Sigmoid colon (tissue), 7 donors: Measurements from ENCODE around the gene ELP2. TPM values are rescaled to one million over a fixed set of nuclear protein-coding genes. Genes with fewer than 3 reads are reported as not detected.
A peak's percentile ranks its signal among the peaks of the same experiment; 100 is the strongest.

Source experiments
- DNase-seq: peaks from one replicate; pipeline ENCODE4 v3.0.0-alpha.2; 2019
- H3K27ac ChIP-seq, 4 donors: fragments of 200-600 bp; sonication (generic); one replicate each; pipeline ENCODE4 v1.5.1; 2016 to 2019; ENCODE audit warnings: mild to moderate bottlenecking in 1 of 4
- H3K27me3 ChIP-seq, 3 donors: fragments of 200-600 bp; sonication (generic); one replicate each; pipeline ENCODE4 v1.5.1; 2019; ENCODE audit warnings: mild to moderate bottlenecking in 1 of 3
- H3K36me3 ChIP-seq, 4 donors: fragments of 200-600 bp; sonication (generic); one replicate each; pipeline ENCODE4 v1.5.1; 2016 to 2019
- H3K4me1 ChIP-seq, 4 donors: fragments of 200-600 bp; sonication (generic); one replicate each; pipeline ENCODE4 v1.5.1; 2017 to 2019
- H3K4me3 ChIP-seq, 4 donors: fragments of 200-600 bp; sonication (generic); one replicate each; pipeline ENCODE4 v1.5.1; 2017 to 2019; ENCODE audit warnings: mild to moderate bottlenecking in 2 of 4, moderate library complexity in 1 of 4
- H3K9me3 ChIP-seq, 4 donors: fragments of 200-600 bp in 3 of 4; sonication (generic) in 3 of 4; one replicate each; pipeline versions ENCODE4 v1.5.1 to v1.6.1; 2013 to 2019
- EP300 ChIP-seq, 4 donors: sonication (generic); formaldehyde crosslinking; IDR thresholded peaks; one replicate each; pipeline ENCODE4 v1.6.1; 2017; ENCODE audit warnings: antibody characterized with exemption in 4 of 4
- POLR2A ChIP-seq, 2 donors: fragments of 450-650 bp; IDR thresholded peaks; one replicate each; pipeline ENCODE4 v1.6.1; 2016; ENCODE audit warnings: antibody characterized with exemption in 2 of 2, mild to moderate bottlenecking in 2 of 2, moderate library complexity in 2 of 2
- POLR2AphosphoS5 ChIP-seq, 4 donors: sonication (generic); formaldehyde crosslinking; IDR thresholded peaks; one replicate each; pipeline ENCODE4 v1.6.1; 2017; ENCODE audit warnings: antibody characterized with exemption in 4 of 4
- WGBS, 2 donors: extraction: QIAGEN DNeasy Blood & Tissue Kit; methylation state at CpG; one replicate each; pipeline ENCODE4 v1.1.7; 2013; 5-methylcytosine and 5-hydroxymethylcytosine counted together
- intact Hi-C: fragments of 100-400 bp; cut with DNase I; formaldehyde crosslinking; loops from one replicate; pipeline ENCODE4 v1.15.1; 2023
- polyA plus RNA-seq, 3 donors: library from polyadenylated mRNA; stranded (reverse); fragments of 200-250 nt; gene quantifications; one replicate each; pipeline ENCODE4 v1.2.3, GENCODE V29; 2013
- total RNA-seq, 4 donors: library from RNA; depleted of rRNA; stranded (reverse); fragments of >200 nt; gene quantifications; one replicate each; pipeline ENCODE4 v1.1.0, GENCODE V29; 2016
- TF ChIP-seq, protein P1 (sequence below), 4 experiments: fragments of 450-650 bp in 3 of 4; fragments of 200-600 bp in 1 of 4; IDR thresholded peaks; one replicate each; pipeline ENCODE4 v1.5.1; 2016 to 2019; ENCODE audit warnings: antibody characterized with exemption in 4 of 4, mild to moderate bottlenecking in 3 of 4, moderate library complexity in 2 of 4
- donor health status: healthy with polysubstance abuse.
- donor health status: Bipolar disorder and iron deficiency.
- donor health status: healthy.

ELP2 gene
- total and polyA plus RNA-seq, 7 donors = 14.3 to 77.2 (median 51.7) TPM

DNA sequence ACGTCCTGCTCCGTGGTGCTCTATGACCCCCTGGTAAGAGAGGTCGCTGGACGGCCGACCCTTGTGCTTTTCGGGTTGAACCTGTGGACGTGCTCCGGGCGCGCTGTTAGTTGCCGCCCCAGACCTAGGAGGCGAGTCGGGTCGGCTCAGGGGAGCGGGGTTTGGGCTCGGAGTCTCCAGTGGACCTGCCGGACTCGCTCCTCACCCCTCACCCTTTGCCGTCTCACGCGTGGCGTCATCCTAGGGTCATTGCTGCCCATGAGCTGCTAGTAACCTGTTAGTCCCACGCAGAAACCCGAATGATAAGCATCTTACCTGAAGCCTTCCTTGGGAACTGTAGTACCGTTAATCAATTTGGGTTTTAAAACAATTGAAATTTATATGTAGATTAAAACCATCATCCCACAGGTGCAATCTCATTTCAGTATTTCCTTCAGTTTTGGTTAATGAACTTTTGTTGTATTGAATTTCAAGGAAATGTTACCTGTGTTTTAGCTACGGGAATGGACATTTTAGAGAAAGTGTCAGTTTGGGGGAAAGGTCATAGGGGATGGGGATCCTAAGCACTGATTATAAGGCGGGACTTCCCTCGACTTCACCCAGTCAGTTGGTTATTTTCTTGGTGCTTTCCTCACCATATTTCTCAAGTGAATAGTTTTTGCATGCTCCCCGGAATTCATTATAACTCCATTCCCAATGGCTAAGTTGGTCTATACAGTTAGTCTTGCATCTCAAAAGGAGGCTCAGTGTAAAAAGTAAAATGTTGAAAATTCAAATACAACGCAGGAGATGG lies 536 bp downstream of the ELP2 start:
- no peaks in the 10 kb centered on the region for H3K27me3 ChIP-seq
- no peaks in the 10 kb centered on the region for H3K9me3 ChIP-seq
- no peak for DNase-seq
- peaks cover 6 to 40% (median 30%) of the 10 kb centered on the region in 4 donors for H3K4me1 ChIP-seq
- peaks cover 0 to 13% (median 0%) of the 10 kb centered on the region in 4 donors for H3K36me3 ChIP-seq
- peak overlapping the region; percentile 68 to 89 (median 74) for H3K4me3 ChIP-seq
- no peak for TF ChIP-seq EP300 (IDR thresholded peaks at IDR 0.05)
- TF ChIP-seq, protein P1, sequence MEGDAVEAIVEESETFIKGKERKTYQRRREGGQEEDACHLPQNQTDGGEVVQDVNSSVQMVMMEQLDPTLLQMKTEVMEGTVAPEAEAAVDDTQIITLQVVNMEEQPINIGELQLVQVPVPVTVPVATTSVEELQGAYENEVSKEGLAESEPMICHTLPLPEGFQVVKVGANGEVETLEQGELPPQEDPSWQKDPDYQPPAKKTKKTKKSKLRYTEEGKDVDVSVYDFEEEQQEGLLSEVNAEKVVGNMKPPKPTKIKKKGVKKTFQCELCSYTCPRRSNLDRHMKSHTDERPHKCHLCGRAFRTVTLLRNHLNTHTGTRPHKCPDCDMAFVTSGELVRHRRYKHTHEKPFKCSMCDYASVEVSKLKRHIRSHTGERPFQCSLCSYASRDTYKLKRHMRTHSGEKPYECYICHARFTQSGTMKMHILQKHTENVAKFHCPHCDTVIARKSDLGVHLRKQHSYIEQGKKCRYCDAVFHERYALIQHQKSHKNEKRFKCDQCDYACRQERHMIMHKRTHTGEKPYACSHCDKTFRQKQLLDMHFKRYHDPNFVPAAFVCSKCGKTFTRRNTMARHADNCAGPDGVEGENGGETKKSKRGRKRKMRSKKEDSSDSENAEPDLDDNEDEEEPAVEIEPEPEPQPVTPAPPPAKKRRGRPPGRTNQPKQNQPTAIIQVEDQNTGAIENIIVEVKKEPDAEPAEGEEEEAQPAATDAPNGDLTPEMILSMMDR (IDR thresholded peaks at IDR 0.05) = no peak
- no peak for TF ChIP-seq POLR2A (IDR thresholded peaks at IDR 0.05)
- WGBS, 2 donors = 2% methylated on average over 30 of the region's 30 CpGs
- intact Hi-C loops = loop anchor here (5.0 kb wide), 1 partner anchor 47 kb away; no protein-coding TSS in a partner anchor
- peak overlapping the region; percentile 96 to 99 (median 98) for H3K27ac ChIP-seq

DNA sequence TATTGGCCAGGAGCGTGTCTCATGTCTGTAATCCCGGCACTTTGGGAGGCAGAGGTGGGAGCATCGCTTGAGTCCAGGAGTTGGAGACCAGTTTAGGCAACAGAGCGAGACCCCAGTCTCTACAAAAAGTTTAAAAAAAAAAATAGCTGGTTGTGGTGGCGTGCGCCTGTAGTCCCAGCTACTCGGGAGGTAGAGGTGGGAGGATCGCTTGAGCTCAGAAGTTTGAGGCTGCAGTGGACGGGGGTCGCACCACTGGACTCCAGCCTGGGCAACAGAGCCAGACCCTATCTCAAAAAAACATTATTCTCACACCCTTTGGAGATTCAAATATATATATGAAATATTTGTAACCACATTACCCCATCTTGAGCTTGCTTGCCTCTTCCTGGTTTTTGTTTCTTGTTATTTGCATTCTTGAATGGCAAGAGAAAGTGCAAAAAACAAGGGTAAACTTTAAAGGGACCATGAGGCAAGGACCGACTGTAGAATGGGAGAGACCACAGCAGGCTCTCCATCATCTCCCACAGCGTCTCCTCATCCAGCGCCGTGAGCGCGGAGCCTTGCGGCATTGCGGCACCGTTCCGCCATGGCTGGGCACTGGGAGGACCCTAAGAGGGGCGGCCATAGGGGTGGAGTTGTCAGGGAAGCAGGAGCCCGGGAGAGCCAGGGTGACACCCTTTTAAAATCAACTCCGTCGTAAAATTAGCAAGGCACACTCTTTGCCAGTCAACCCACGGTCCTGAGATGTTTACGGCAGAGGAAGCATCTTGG lies 1.4 kb downstream of the ELP2 start:
- Histone ChIP-seq H3K36me3 (peaks cover 0 to 16% (median under 1%) of the 10 kb centered on the region in 4 donors), H3K4me3 (peak overlapping the region; percentile 68 to 89 (median 74)), H3K27ac (peak overlapping the region in 1 of 4 donors; percentile 98), H3K9me3 (no peaks in the 10 kb centered on the region), H3K27me3 (no peaks in the 10 kb centered on the region), H3K4me1 (peaks cover 6 to 40% (median 30%) of the 10 kb centered on the region in 4 donors)
- DNase-seq = no peak
- TF ChIP-seq POLR2A (IDR thresholded peaks at IDR 0.05) (no peak), POLR2AphosphoS5 (IDR thresholded peaks at IDR 0.05) (no peak), EP300 (IDR thresholded peaks at IDR 0.05) (no peak)
- TF ChIP-seq, protein P1 (IDR thresholded peaks at IDR 0.05) = no peak
- 86 to 87% methylated on average over 26 of the region's 26 CpGs for WGBS, 2 donors
- intact Hi-C loops = loop anchor here (5.0 kb wide), 1 partner anchor 46 kb away; no protein-coding TSS in a partner anchor

DNA sequence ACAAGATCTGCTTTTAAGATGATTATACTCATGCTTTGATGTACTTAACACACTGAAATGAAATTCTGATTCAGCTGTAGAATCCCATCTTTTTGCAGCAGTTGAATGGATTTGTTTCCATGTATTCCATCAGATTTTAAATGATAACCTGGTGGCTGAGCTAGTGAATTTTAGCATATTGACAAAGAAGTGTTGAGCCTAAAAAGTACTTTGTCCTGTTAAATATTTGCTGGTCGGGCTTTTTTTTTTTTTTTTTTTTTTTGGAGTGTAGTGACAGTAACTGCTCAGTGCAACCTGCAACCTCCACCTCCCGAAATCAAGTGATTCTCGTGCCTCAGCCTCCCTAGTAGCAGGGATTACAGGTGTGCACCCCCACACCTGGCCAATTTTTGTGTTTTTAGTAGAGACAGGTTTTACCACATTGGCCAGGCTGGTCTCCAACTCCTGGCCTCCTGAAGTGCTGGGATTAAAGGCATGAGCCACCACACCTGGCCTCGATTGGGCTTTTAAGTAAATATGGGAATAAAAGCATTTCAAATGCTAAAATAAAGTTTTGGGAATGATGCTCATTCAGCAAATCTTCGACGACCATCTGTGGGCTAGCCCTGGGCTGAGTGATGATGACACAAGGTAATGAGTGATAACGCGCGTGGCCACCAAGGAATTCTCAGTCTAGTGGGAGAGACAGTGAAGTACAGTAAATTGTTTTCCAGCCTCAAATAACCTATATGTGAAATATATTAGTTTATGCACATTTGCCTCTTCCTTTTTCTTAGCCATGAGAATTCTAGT lies 2.2 kb downstream of the ELP2 start:
- Histone ChIP-seq H3K9me3 (no peaks in the 10 kb centered on the region), H3K4me1 (peaks cover 6 to 40% (median 30%) of the 10 kb centered on the region in 4 donors), H3K27ac (no peak overlapping the region), H3K36me3 (peaks cover 0 to 24% (median 2%) of the 10 kb centered on the region in 4 donors), H3K27me3 (no peaks in the 10 kb centered on the region), H3K4me3 (no peak overlapping the region)
- intact Hi-C loops = loop anchor here (5.0 kb wide), 1 partner anchor 45 kb away; no protein-coding TSS in a partner anchor
- WGBS, 2 donors = 83 to 90% methylated on average over 9 of the region's 9 CpGs
- TF ChIP-seq EP300 (IDR thresholded peaks at IDR 0.05) = no peak
- TF ChIP-seq POLR2AphosphoS5 (IDR thresholded peaks at IDR 0.05) = no peak
- TF ChIP-seq POLR2A (IDR thresholded peaks at IDR 0.05) = no peak
- TF ChIP-seq, protein P1 (IDR thresholded peaks at IDR 0.05) = no peak
- no peak for DNase-seq

DNA sequence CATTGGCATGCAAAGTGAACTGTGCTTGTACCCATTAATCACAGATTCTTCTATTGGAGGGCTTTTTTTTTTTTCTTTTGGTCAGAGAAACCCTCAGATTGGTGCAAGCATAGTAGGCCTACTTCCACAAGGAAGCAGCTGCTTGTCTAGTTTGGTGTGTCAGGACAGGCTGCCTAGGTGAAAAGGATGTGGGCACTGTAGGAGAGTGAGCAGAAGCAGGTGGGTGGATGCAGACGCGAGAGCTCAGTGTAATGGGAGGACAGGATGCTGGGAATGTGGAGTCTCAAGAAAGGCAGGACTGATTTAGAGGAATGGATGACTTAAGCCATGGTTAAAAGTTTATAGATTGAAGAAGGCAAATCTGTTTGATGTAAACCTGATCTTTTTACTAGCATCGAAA lies 3.1 kb downstream of the ELP2 start:
- 78 to 89% methylated on average over 3 of the region's 3 CpGs for WGBS, 2 donors
- Histone ChIP-seq H3K4me3 (no peak overlapping the region), H3K27me3 (no peaks in the 10 kb centered on the region), H3K36me3 (peaks cover 0 to 32% (median 2%) of the 10 kb centered on the region in 4 donors), H3K9me3 (no peaks in the 10 kb centered on the region), H3K4me1 (peaks cover 6 to 39% (median 30%) of the 10 kb centered on the region in 4 donors), H3K27ac (no peak overlapping the region)
- intact Hi-C loops = loop anchor here (5.0 kb wide), 1 partner anchor 45 kb away; no protein-coding TSS in a partner anchor
- TF ChIP-seq, protein P1 (IDR thresholded peaks at IDR 0.05) = no peak
- no peak for TF ChIP-seq POLR2A (IDR thresholded peaks at IDR 0.05)
- TF ChIP-seq EP300 (IDR thresholded peaks at IDR 0.05) = no peak
- no peak for DNase-seq
